Measurements from ENCODE around the gene PRKAG1. TPM values are rescaled to one million over a fixed set of nuclear protein-coding genes. Genes with fewer than 3 reads are reported as not detected.

PRKAG1 gene
- total and polyA plus RNA-seq, 4 donors: 15.5 to 31.5 (median 20.9) TPM

DNA sequence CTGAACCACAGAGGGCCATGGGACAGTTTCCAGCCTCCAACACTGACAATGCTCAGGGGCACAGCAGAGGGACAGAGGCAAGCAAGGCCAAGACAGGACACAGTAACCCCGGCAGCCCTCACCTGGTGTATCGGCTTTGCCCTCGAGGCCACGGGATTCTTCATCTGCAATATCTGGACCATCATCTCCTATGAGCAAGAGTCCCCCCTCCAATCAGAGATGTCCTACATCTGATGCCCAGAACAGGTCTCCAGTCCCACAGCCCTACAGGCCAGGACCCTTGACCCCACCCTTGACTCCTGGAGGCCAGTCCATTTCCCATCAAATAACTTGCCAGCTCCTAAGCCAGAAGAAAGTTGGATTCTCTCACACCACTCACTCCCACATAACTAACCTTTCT lies 24.7 kb upstream of the PRKAG1 start:
- no peaks in the 10 kb centered on the region for H3K9me3 ChIP-seq (ENCODE audit: control insufficient read depth in 4 of 4, low read length in 3 of 4)
- DNase-seq (ENCODE audit: low spot score): no peak
- H3K4me3 ChIP-seq (ENCODE audit: low read depth in 1 of 3, low read length in 3 of 3): no peak overlapping the region
- H3K27me3 ChIP-seq (ENCODE audit: control insufficient read depth in 4 of 4, insufficient read depth in 4 of 4, low read length in 3 of 4): no peaks in the 10 kb centered on the region
- TF ChIP-seq, protein P1, sequence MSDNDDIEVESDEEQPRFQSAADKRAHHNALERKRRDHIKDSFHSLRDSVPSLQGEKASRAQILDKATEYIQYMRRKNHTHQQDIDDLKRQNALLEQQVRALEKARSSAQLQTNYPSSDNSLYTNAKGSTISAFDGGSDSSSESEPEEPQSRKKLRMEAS (IDR thresholded peaks at IDR 0.05): no peak
- TF ChIP-seq, protein P2, sequence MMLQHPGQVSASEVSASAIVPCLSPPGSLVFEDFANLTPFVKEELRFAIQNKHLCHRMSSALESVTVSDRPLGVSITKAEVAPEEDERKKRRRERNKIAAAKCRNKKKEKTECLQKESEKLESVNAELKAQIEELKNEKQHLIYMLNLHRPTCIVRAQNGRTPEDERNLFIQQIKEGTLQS (IDR thresholded peaks at IDR 0.05): no peak
- TF ChIP-seq, protein P3, sequence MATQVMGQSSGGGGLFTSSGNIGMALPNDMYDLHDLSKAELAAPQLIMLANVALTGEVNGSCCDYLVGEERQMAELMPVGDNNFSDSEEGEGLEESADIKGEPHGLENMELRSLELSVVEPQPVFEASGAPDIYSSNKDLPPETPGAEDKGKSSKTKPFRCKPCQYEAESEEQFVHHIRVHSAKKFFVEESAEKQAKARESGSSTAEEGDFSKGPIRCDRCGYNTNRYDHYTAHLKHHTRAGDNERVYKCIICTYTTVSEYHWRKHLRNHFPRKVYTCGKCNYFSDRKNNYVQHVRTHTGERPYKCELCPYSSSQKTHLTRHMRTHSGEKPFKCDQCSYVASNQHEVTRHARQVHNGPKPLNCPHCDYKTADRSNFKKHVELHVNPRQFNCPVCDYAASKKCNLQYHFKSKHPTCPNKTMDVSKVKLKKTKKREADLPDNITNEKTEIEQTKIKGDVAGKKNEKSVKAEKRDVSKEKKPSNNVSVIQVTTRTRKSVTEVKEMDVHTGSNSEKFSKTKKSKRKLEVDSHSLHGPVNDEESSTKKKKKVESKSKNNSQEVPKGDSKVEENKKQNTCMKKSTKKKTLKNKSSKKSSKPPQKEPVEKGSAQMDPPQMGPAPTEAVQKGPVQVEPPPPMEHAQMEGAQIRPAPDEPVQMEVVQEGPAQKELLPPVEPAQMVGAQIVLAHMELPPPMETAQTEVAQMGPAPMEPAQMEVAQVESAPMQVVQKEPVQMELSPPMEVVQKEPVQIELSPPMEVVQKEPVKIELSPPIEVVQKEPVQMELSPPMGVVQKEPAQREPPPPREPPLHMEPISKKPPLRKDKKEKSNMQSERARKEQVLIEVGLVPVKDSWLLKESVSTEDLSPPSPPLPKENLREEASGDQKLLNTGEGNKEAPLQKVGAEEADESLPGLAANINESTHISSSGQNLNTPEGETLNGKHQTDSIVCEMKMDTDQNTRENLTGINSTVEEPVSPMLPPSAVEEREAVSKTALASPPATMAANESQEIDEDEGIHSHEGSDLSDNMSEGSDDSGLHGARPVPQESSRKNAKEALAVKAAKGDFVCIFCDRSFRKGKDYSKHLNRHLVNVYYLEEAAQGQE (IDR thresholded peaks at IDR 0.05): no peak
- TF ChIP-seq YY1 (IDR thresholded peaks at IDR 0.05): no peak
- no peak for TF ChIP-seq RAD21 (IDR thresholded peaks at IDR 0.05)
- no peak for TF ChIP-seq FOXA2 (IDR thresholded peaks at IDR 0.05)
- no peak for TF ChIP-seq EGR1 (IDR thresholded peaks at IDR 0.05; ENCODE audit: low read depth in 2 of 2)
- TF ChIP-seq SP1 (IDR thresholded peaks at IDR 0.05): no peak
- TF ChIP-seq HNF4A (conservative IDR thresholded peaks at IDR 0.05): no peak
- no peak for TF ChIP-seq JUND (IDR thresholded peaks at IDR 0.05)
- no peak for TF ChIP-seq TAF1 (conservative IDR thresholded peaks at IDR 0.05)
- TF ChIP-seq, protein P4, sequence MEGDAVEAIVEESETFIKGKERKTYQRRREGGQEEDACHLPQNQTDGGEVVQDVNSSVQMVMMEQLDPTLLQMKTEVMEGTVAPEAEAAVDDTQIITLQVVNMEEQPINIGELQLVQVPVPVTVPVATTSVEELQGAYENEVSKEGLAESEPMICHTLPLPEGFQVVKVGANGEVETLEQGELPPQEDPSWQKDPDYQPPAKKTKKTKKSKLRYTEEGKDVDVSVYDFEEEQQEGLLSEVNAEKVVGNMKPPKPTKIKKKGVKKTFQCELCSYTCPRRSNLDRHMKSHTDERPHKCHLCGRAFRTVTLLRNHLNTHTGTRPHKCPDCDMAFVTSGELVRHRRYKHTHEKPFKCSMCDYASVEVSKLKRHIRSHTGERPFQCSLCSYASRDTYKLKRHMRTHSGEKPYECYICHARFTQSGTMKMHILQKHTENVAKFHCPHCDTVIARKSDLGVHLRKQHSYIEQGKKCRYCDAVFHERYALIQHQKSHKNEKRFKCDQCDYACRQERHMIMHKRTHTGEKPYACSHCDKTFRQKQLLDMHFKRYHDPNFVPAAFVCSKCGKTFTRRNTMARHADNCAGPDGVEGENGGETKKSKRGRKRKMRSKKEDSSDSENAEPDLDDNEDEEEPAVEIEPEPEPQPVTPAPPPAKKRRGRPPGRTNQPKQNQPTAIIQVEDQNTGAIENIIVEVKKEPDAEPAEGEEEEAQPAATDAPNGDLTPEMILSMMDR (IDR thresholded peaks at IDR 0.05; ENCODE audit: low read depth, low read length, missing input control): no peak
- TF ChIP-seq HNF4G (IDR thresholded peaks at IDR 0.05): no peak
- TF ChIP-seq GABPA (IDR thresholded peaks at IDR 0.05 in 1 of 2, conservative IDR thresholded peaks at IDR 0.05 in 1 of 2): no peak
- H3K36me3 ChIP-seq (ENCODE audit: control insufficient read depth in 4 of 4, insufficient read depth in 3 of 4, low read depth in 1 of 4, low read length in 3 of 4): peaks cover 33 to 97% (median 68%) of the 10 kb centered on the region in 4 donors
- H3K4me1 ChIP-seq (ENCODE audit: control insufficient read depth in 4 of 4, insufficient read depth in 4 of 4, low read length in 3 of 4): no peaks in the 10 kb centered on the region
- no peak overlapping the region for H3K9ac ChIP-seq (ENCODE audit: low read depth in 1 of 2, low read length in 2 of 2)
- 97% methylated on average over 4 of the region's 4 CpGs for WGBS
- no peak overlapping the region for H3K27ac ChIP-seq (ENCODE audit: low read depth in 1 of 2, low read length in 2 of 2)

DNA sequence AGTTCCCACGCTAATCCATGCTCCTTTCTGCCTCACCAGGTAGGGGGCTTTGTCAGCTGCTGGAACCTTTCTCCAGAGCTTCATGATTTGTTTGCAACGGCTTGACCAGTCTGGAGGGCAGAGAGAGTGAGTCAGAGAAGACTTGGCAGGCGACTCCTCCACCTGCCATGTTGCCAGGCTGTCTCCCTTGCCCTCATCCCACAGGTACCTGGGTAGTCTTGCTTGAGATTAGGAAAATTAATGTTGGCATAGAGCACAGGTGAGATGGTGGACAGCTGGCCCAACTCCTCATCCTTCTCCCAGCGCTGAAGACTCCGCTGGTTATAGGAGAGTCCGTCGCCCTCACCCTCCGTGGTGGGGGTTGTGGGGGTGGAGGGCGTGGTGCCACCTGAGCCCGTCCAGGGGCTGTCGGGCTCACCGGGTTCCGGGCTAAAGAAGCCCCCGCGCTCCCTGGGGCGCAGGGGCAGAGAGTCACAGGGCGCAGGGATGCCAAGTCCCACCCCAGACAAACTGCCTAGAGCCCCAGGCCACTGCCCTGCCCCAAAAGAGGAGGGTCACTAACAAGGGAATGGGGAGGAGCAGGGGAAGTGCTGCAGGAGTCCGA lies 23.4 kb upstream of the PRKAG1 start:
- no peak overlapping the region for H3K9ac ChIP-seq (ENCODE audit: low read depth in 1 of 2, low read length in 2 of 2)
- no peaks in the 10 kb centered on the region for H3K27me3 ChIP-seq (ENCODE audit: control insufficient read depth in 4 of 4, insufficient read depth in 4 of 4, low read length in 3 of 4)
- no peaks in the 10 kb centered on the region for H3K9me3 ChIP-seq (ENCODE audit: control insufficient read depth in 4 of 4, low read length in 3 of 4)
- TF ChIP-seq RXRA (IDR thresholded peaks at IDR 0.05): no peak
- no peak for TF ChIP-seq FOXA1 (IDR thresholded peaks at IDR 0.05)
- no peak for TF ChIP-seq YY1 (IDR thresholded peaks at IDR 0.05)
- TF ChIP-seq HNF4G (IDR thresholded peaks at IDR 0.05): no peak
- TF ChIP-seq TAF1 (conservative IDR thresholded peaks at IDR 0.05): no peak
- TF ChIP-seq, protein P4 (IDR thresholded peaks at IDR 0.05; ENCODE audit: low read depth, low read length, missing input control): no peak
- peaks cover 33 to 98% (median 73%) of the 10 kb centered on the region in 4 donors for H3K36me3 ChIP-seq (ENCODE audit: control insufficient read depth in 4 of 4, insufficient read depth in 3 of 4, low read depth in 1 of 4, low read length in 3 of 4)
- no peak overlapping the region for H3K4me3 ChIP-seq (ENCODE audit: low read depth in 1 of 3, low read length in 3 of 3)
- WGBS: 95% methylated on average over 18 of the region's 18 CpGs
- H3K27ac ChIP-seq (ENCODE audit: low read depth in 1 of 2, low read length in 2 of 2): no peak overlapping the region
- no peaks in the 10 kb centered on the region for H3K4me1 ChIP-seq (ENCODE audit: control insufficient read depth in 4 of 4, insufficient read depth in 4 of 4, low read length in 3 of 4)
- no peak for DNase-seq (ENCODE audit: low spot score)

All from liver (tissue), 9 donors.